Neural cell (in vitro differentiated cells): ENCODE results near the gene DPEP1. TPM values are rescaled to one million over a fixed set of nuclear protein-coding genes. Genes with fewer than 3 reads are reported as not detected.
"Not testable (repeated sequence)": the region's sequence is repeated elsewhere in the genome, so short reads cannot be mapped to it uniquely, and the experiment has no call there.

Source experiments
- H2AFZ ChIP-seq: fragments of 200-600, 300-800 bp; sonication (generic), shearing (Covaris generic); 2 replicates; pipeline ENCODE4 v1.6.0; 2014; ENCODE audit warnings: low read depth, mild to moderate bottlenecking, antibody characterized with exemption, low read length, moderate library complexity
- H3F3A ChIP-seq: fragments of 200-600 bp; shearing (Covaris generic); 2 replicates; pipeline ENCODE4 v1.6.1; 2016; ENCODE audit warnings: mild to moderate bottlenecking, moderate library complexity, mixed read lengths, antibody characterized with exemption, low read length; ENCODE audit not compliant: insufficient read depth, poor library complexity, severe bottlenecking
- H3K27ac ChIP-seq: fragments of 200-600, 300-800 bp; sonication (generic), shearing (Covaris generic); 2 replicates; pipeline ENCODE4 v1.5.1; 2014; ENCODE audit warnings: mild to moderate bottlenecking, low read length, moderate library complexity
- H3K27me3 ChIP-seq: fragments of 300-800, 200-600 bp; sonication (generic), shearing (Covaris generic); 2 replicates; pipeline ENCODE4 v1.6.0; 2014; ENCODE audit warnings: mild to moderate bottlenecking, low read depth, low read length, moderate library complexity; ENCODE audit not compliant: insufficient read depth
- H3K36me3 ChIP-seq: fragments of 300-800, 200-600 bp; sonication (generic), shearing (Covaris generic); 2 replicates; pipeline ENCODE4 v1.5.1; 2014; ENCODE audit warnings: mild to moderate bottlenecking, antibody characterized with exemption, low read length, moderate library complexity; ENCODE audit not compliant: insufficient read depth
- H3K4me2 ChIP-seq: fragments of 300-800, 200-600 bp; sonication (generic), shearing (Covaris generic); 2 replicates; pipeline ENCODE4 v1.6.0; 2014; ENCODE audit warnings: mild to moderate bottlenecking, low read length
- H3K4me3 ChIP-seq: fragments of 300-800, 200-600 bp; sonication (generic), shearing (Covaris generic); 2 replicates; pipeline ENCODE4 v1.5.1; 2014; ENCODE audit warnings: mild to moderate bottlenecking, low read length, moderate library complexity
- H3K79me2 ChIP-seq: fragments of 200-600 bp; shearing (Covaris generic); replicated peaks from 2 replicates; pipeline ENCODE4 v1.6.0; 2014; ENCODE audit warnings: mild to moderate bottlenecking, low read length, moderate library complexity; ENCODE audit not compliant: insufficient read depth
- H3K9ac ChIP-seq: fragments of 300-800, 200-600 bp; sonication (generic), shearing (Covaris generic); 2 replicates; pipeline ENCODE4 v1.6.1; 2016; ENCODE audit warnings: mild to moderate bottlenecking, low read length, mixed read lengths
- H3K9me2 ChIP-seq: fragments of 200-600 bp; shearing (Covaris generic); 2 replicates; pipeline ENCODE4 v1.6.1; 2016; ENCODE audit warnings: mild to moderate bottlenecking, low read length, mixed read lengths; ENCODE audit not compliant: insufficient read depth
- H3K9me3 ChIP-seq: fragments of 200-600, 300-800 bp; sonication (generic), shearing (Covaris generic); 2 replicates; pipeline ENCODE4 v1.6.1; 2016; ENCODE audit warnings: mild to moderate bottlenecking, mixed run types, low read length, moderate library complexity, mixed read lengths
- H4K20me1 ChIP-seq: fragments of 200-600 bp; shearing (Covaris generic); 2 replicates; pipeline ENCODE4 v1.6.1; 2016; ENCODE audit warnings: mild to moderate bottlenecking, mixed run types; ENCODE audit not compliant: insufficient read depth
- EP300 ChIP-seq: fragments of 450-650 bp; conservative IDR thresholded peaks from 2 replicates; pipeline ENCODE4 v1.6.1; 2014; ENCODE audit warnings: antibody characterized with exemption, mild to moderate bottlenecking, moderate library complexity; ENCODE audit not compliant: poor library complexity, severe bottlenecking
- EZH2 ChIP-seq: fragments of 200-600, 300-800 bp; shearing (Covaris generic), sonication (generic); IDR thresholded peaks from 2 replicates; pipeline ENCODE4 v1.6.1; 2014; ENCODE audit warnings: antibody characterized with exemption, low read length, borderline replicate concordance, mild to moderate bottlenecking; ENCODE audit not compliant: insufficient read depth, poor library complexity, severe bottlenecking
- MXI1 ChIP-seq: fragments of 450-650 bp; conservative IDR thresholded peaks from 2 replicates; pipeline ENCODE4 v1.6.1; 2014; ENCODE audit warnings: antibody characterized with exemption, mild to moderate bottlenecking; ENCODE audit not compliant: poor library complexity, severe bottlenecking
- POLR2AphosphoS5 ChIP-seq: IDR thresholded peaks from 2 replicates; pipeline ENCODE4 v1.6.1; 2012
- RAD21 ChIP-seq: fragments of 450-650 bp; conservative IDR thresholded peaks from 2 replicates; pipeline ENCODE4 v1.6.1; 2014; ENCODE audit warnings: antibody characterized with exemption, mild to moderate bottlenecking, moderate library complexity
- SMC3 ChIP-seq: fragments of 450-650 bp; conservative IDR thresholded peaks from 2 replicates; pipeline ENCODE4 v1.6.1; 2014; ENCODE audit warnings: antibody characterized with exemption, mild to moderate bottlenecking, moderate library complexity; ENCODE audit not compliant: poor library complexity
- TAF1 ChIP-seq: IDR thresholded peaks from 2 replicates; pipeline ENCODE4 v1.6.1; 2012; ENCODE audit warnings: low read depth
- polyA plus RNA-seq: library from polyadenylated mRNA; depleted of rRNA; stranded (reverse); fragments of >200 nt; gene quantifications from 2 replicates; pipeline ENCODE4 v1.2.3, GENCODE V29; 2014
- TF ChIP-seq, protein P1 (sequence below): IDR thresholded peaks from 2 replicates; pipeline ENCODE4 v1.6.1; 2012; ENCODE audit warnings: borderline replicate concordance
- TF ChIP-seq, protein P2 (sequence below): fragments of 450-650 bp; IDR thresholded peaks from 2 replicates; pipeline ENCODE4 v1.5.1; 2014; ENCODE audit warnings: antibody characterized with exemption, mild to moderate bottlenecking, moderate library complexity; ENCODE audit not compliant: poor library complexity, severe bottlenecking

The DPEP1 gene
- polyA plus RNA-seq, 1 donor from 2014 or later: 0.33 TPM

DNA sequence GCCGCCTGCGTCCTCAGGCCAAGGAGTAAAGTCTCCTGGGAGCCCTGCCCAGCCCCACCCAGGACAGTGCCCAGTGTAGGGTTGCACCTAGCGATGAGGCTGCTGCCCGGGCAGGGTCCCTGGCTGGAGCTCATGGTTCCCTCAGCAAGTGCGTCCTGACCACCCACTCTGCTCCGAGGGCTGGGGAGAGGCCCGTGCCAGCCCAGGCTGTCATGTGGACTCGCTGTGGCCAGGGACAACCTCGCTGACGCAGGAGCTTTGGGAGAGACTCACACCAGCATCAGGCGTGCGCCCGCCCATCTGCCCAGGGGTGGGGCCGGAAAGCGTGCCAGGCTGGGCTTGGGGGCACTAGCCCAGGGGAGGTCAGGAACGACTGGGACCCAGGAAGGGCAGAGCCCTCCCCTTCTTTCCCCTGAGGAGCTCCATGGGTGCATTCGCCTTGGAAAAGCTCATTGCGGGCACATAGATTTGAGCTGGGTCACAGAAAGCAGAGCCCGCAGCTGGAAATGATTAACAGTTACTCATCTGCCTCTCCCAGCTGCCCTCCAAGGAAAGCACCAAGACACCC is 19.7 kb downstream of the DPEP1 start:
- H3K9me2 ChIP-seq: no peaks in the 10 kb centered on the region
- no peaks in the 10 kb centered on the region for H3K79me2 ChIP-seq
- no peak overlapping the region for H3K4me3 ChIP-seq
- peaks cover 4% of the 10 kb centered on the region for H3K27me3 ChIP-seq
- TF ChIP-seq MXI1 (no peak), EP300 (no peak)
- TF ChIP-seq, protein P1, sequence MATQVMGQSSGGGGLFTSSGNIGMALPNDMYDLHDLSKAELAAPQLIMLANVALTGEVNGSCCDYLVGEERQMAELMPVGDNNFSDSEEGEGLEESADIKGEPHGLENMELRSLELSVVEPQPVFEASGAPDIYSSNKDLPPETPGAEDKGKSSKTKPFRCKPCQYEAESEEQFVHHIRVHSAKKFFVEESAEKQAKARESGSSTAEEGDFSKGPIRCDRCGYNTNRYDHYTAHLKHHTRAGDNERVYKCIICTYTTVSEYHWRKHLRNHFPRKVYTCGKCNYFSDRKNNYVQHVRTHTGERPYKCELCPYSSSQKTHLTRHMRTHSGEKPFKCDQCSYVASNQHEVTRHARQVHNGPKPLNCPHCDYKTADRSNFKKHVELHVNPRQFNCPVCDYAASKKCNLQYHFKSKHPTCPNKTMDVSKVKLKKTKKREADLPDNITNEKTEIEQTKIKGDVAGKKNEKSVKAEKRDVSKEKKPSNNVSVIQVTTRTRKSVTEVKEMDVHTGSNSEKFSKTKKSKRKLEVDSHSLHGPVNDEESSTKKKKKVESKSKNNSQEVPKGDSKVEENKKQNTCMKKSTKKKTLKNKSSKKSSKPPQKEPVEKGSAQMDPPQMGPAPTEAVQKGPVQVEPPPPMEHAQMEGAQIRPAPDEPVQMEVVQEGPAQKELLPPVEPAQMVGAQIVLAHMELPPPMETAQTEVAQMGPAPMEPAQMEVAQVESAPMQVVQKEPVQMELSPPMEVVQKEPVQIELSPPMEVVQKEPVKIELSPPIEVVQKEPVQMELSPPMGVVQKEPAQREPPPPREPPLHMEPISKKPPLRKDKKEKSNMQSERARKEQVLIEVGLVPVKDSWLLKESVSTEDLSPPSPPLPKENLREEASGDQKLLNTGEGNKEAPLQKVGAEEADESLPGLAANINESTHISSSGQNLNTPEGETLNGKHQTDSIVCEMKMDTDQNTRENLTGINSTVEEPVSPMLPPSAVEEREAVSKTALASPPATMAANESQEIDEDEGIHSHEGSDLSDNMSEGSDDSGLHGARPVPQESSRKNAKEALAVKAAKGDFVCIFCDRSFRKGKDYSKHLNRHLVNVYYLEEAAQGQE: no peak
- no peak overlapping the region for H3K27ac ChIP-seq
- no peaks in the 10 kb centered on the region for H4K20me1 ChIP-seq
- H3K4me2 ChIP-seq: no peak overlapping the region
- no peaks in the 10 kb centered on the region for H3F3A ChIP-seq
- H2AFZ ChIP-seq: no peak overlapping the region
- no peaks in the 10 kb centered on the region for H3K36me3 ChIP-seq
- no peak overlapping the region for H3K9ac ChIP-seq
- no peaks in the 10 kb centered on the region for H3K9me3 ChIP-seq

DNA sequence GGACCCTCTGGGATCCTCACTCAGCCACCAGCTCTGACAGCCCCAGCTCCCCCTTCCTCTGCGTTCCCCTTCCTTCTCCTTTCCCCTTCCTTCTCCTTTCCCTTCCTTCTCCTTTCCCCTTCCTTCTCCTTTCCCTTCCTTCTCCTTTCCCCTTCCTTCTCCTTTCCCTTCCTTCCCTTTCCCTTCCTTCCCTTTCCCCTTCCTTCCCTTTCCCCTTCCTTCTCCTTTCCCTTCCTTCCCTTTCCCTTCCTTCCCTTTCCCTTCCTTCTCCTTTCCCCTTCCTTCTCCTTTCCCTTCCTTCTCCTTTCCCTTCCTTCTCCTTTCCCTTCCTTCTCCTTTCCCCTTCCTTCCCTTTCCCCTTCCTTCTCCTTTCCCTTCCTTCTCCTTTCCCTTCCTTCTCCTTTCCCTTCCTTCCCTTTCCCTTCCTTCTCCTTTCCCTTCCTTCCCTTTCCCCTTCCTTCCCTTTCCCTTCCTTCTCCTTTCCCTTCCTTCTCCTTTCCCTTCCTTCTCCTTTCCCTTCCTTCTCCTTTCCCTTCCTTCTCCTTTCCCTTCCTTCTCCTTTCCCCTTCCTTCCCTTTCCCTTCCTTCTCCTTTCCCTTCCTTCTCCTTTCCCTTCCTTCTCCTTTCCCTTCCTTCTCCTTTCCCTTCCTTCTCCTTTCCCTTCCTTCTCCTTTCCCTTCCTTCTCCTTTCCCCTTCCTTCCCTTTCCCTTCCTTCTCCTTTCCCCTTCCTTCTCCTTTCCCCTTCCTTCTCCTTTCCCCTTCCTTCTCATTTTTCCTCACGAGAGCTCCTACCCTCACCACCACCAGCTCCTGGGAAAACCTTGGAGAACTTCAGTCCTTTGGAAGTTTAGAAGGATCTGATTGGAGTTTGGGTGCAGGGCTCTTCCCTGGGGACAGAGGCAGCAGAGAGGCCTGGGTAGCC is 21.3 kb downstream of the DPEP1 start:
- not testable (repeated sequence) for H3K79me2 ChIP-seq, H2AFZ ChIP-seq, H3K27ac ChIP-seq, H3K9me3 ChIP-seq, H3K9me2 ChIP-seq, H3K9ac ChIP-seq, H3K4me3 ChIP-seq, H3K27me3 ChIP-seq, H4K20me1 ChIP-seq, H3K36me3 ChIP-seq, H3F3A ChIP-seq, H3K4me2 ChIP-seq

DNA sequence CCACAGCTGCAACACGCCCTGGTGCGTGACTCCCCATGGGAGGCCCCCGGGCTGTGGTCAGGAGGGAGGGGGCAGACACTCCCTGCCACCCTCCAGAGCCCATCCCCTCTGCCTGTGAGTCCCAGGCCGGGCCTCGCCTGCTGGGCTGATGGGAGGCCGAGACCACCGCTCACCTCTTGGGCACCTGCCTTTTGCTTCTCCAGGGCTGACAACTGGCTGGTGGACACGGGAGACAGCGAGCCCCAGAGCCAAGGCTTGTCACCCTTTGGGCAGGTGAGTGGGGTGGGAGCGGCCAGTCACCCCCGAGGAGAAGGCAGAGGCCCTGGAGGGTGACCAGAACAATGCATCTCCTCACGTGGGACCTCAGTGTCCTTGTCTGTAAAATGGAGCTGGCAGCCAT is 23.2 kb downstream of the DPEP1 start:
- H3K27ac ChIP-seq: no peak overlapping the region
- H3K36me3 ChIP-seq: no peaks in the 10 kb centered on the region
- no peaks in the 10 kb centered on the region for H3K79me2 ChIP-seq
- H3K27me3 ChIP-seq: peaks cover 4% of the 10 kb centered on the region
- no peak overlapping the region for H3K4me3 ChIP-seq
- TF ChIP-seq EP300 (no peak), RAD21 (no peak), TAF1 (no peak), SMC3 (no peak), MXI1 (no peak), EZH2 (no peak), POLR2AphosphoS5 (no peak)
- TF ChIP-seq, protein P1: no peak
- TF ChIP-seq, protein P2, sequence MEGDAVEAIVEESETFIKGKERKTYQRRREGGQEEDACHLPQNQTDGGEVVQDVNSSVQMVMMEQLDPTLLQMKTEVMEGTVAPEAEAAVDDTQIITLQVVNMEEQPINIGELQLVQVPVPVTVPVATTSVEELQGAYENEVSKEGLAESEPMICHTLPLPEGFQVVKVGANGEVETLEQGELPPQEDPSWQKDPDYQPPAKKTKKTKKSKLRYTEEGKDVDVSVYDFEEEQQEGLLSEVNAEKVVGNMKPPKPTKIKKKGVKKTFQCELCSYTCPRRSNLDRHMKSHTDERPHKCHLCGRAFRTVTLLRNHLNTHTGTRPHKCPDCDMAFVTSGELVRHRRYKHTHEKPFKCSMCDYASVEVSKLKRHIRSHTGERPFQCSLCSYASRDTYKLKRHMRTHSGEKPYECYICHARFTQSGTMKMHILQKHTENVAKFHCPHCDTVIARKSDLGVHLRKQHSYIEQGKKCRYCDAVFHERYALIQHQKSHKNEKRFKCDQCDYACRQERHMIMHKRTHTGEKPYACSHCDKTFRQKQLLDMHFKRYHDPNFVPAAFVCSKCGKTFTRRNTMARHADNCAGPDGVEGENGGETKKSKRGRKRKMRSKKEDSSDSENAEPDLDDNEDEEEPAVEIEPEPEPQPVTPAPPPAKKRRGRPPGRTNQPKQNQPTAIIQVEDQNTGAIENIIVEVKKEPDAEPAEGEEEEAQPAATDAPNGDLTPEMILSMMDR: no peak
- H2AFZ ChIP-seq: no peak overlapping the region
- H3K4me2 ChIP-seq: no peak overlapping the region
- no peaks in the 10 kb centered on the region for H3K9me2 ChIP-seq
- no peaks in the 10 kb centered on the region for H4K20me1 ChIP-seq
- H3K9ac ChIP-seq: no peak overlapping the region
- H3K9me3 ChIP-seq: no peaks in the 10 kb centered on the region
- H3F3A ChIP-seq: no peaks in the 10 kb centered on the region
